HL-60 (cell line): ENCODE measurements around the gene MAP3K21.

Source experiments
- CTCF ChIP-seq: IDR thresholded peaks from one replicate; pipeline ENCODE4 v1.5.1; 2011; ENCODE audit warnings: low read length, control low read depth, inconsistent platforms; ENCODE audit not compliant: insufficient read depth
- POLR2AphosphoS5 ChIP-seq: IDR thresholded peaks from 2 replicates; pipeline ENCODE4 v1.6.1; 2012; ENCODE audit warnings: low read depth

GRCh38 chr1:233379869-233380438, 52.4 kb downstream of the MAP3K21 start:
- TF ChIP-seq CTCF (no peak), POLR2AphosphoS5 (no peak)
